Naive thymus-derived CD4-positive, alpha-beta T cell (primary cell): ENCODE results near the gene NINL. TPM values are rescaled to one million over a fixed set of nuclear protein-coding genes. Genes with fewer than 3 reads are reported as not detected.
A peak's percentile ranks its signal among the peaks of the same experiment; 100 is the strongest.

ENCODE experiments used
- ATAC-seq: fragments of 150-1000 bp; cut with Tn5 transposase; 2 replicates; pipeline ENCODE4 v1.10.0; 2021; ENCODE audit warnings: mild to moderate bottlenecking, moderate library complexity
- CTCF ChIA-PET: fragments of 350-600 bp; sonication (Branson Sonifier 250); formaldehyde crosslinking; loops from one replicate; lab custom pipeline; 2021; ENCODE audit warnings: antibody characterized with exemption; lab: Charles Lee
- POLR2A ChIA-PET: fragments of 350-600 bp; sonication (Branson Sonifier 250); formaldehyde crosslinking; loops from one replicate; lab custom pipeline; 2021; ENCODE audit warnings: antibody characterized with exemption, inconsistent platforms; lab: Charles Lee
- DNase-seq, 9 donors: peaks; one replicate each; pipeline versions ENCODE4 v3.0.0 to v3.0.0-alpha.2; 2020 to 2022; ENCODE audit warnings: mixed read lengths in 1 of 9
- H3K27ac ChIP-seq: one replicate; pipeline ENCODE4 v1.7.0; 2013; ENCODE audit warnings: mild to moderate bottlenecking, low read depth, low read length, moderate library complexity
- H3K27me3 ChIP-seq, 2 donors: one replicate each; pipeline ENCODE4 v1.7.0; 2013; ENCODE audit warnings: low read length in 2 of 2, mild to moderate bottlenecking in 2 of 2, moderate library complexity in 2 of 2; ENCODE audit not compliant: control insufficient read depth in 2 of 2, insufficient read depth in 2 of 2
- H3K36me3 ChIP-seq, 3 experiments: 1 replicate in 2 of 3; 2 replicates in 1 of 3; pipeline ENCODE4 v1.7.0; 2013; ENCODE audit warnings: low read length in 3 of 3, mild to moderate bottlenecking in 3 of 3, moderate library complexity in 1 of 3; ENCODE audit not compliant: insufficient read depth in 3 of 3, control insufficient read depth in 2 of 3
- H3K4me1 ChIP-seq, 2 donors: one replicate each; pipeline ENCODE4 v1.7.0; 2013; ENCODE audit warnings: low read length in 2 of 2, mild to moderate bottlenecking in 2 of 2, moderate library complexity in 1 of 2; ENCODE audit not compliant: control insufficient read depth in 2 of 2, insufficient read depth in 2 of 2
- H3K4me3 ChIP-seq: 2 replicates; pipeline ENCODE4 v1.7.0; 2013; ENCODE audit warnings: mild to moderate bottlenecking, low read length
- H3K9me3 ChIP-seq, 3 experiments: 1 replicate in 2 of 3; 2 replicates in 1 of 3; pipeline ENCODE4 v1.7.0; 2013; ENCODE audit warnings: low read length in 3 of 3; ENCODE audit not compliant: control insufficient read depth in 2 of 3
- H3K27ac Mint-ChIP-seq, 9 donors: one replicate each; pipeline ENCODE4 v1.8.0; 2020 to 2022; ENCODE audit warnings: mixed read lengths in 9 of 9, mild to moderate bottlenecking in 8 of 9, moderate library complexity in 5 of 9, inconsistent platforms in 2 of 9
- H3K27me3 Mint-ChIP-seq, 5 donors: one replicate each; pipeline ENCODE4 v1.8.0; 2021 to 2022; ENCODE audit warnings: mixed read lengths in 5 of 5, mild to moderate bottlenecking in 1 of 5
- H3K36me3 Mint-ChIP-seq, 5 donors: one replicate each; pipeline ENCODE4 v1.8.0; 2020 to 2022; ENCODE audit warnings: mixed read lengths in 5 of 5, mild to moderate bottlenecking in 3 of 5, inconsistent platforms in 1 of 5
- H3K4me1 Mint-ChIP-seq, 7 donors: one replicate each; pipeline ENCODE4 v1.8.0; 2020 to 2022; ENCODE audit warnings: mixed read lengths in 7 of 7, mild to moderate bottlenecking in 3 of 7, inconsistent platforms in 1 of 7
- H3K4me3 Mint-ChIP-seq, 10 donors: one replicate each; pipeline ENCODE4 v1.8.0; 2020 to 2022; ENCODE audit warnings: mild to moderate bottlenecking in 10 of 10, mixed read lengths in 10 of 10, moderate library complexity in 6 of 10, inconsistent platforms in 2 of 10
- H3K9me3 Mint-ChIP-seq, 11 donors: one replicate each; pipeline ENCODE4 v1.8.0; 2020 to 2022; ENCODE audit warnings: mixed read lengths in 11 of 11, mild to moderate bottlenecking in 4 of 11, inconsistent platforms in 1 of 11, moderate library complexity in 1 of 11
- intact Hi-C, 2 donors: fragments of 100-400 bp; cut with micrococcal nuclease; formaldehyde crosslinking; loops; one replicate each; pipeline ENCODE4 v1.15.1; 2023
- polyA plus RNA-seq, 2 donors: library from polyadenylated mRNA; unstranded; fragments of 300-500 nt; fragmentation: Illumina TruSeq; gene quantifications; one replicate each; pipeline ENCODE4 v1.2.3, GENCODE V29; 2021
- total RNA-seq, 6 experiments: library from RNA in 5 of 6; stranded (reverse) in 5 of 6; gene quantifications; 1 replicate in 5 of 6; 2 replicates in 1 of 6; pipeline ENCODE4 v1.2.3 and lab custom pipeline; 2021 to 2026

NINL gene
- total and polyA plus RNA-seq, 7 experiments from 2014 or later: 0.31 to 4.2 (median 2.4) TPM

- H3K4me3 ChIP-seq: no peak overlapping the region
- H3K4me3 Mint-ChIP-seq: no peak overlapping the region
- H3K9me3 ChIP-seq: no peaks in the 10 kb centered on the region
- no peaks in the 10 kb centered on the region for H3K9me3 Mint-ChIP-seq
- H3K36me3 ChIP-seq: no peaks in the 10 kb centered on the region
- H3K4me1 ChIP-seq: no peaks in the 10 kb centered on the region
- POLR2A ChIA-PET: no interaction called here
- no peak overlapping the region for H3K27ac ChIP-seq
- DNase-seq (no peak), ATAC-seq (no peak)
- H3K27me3 Mint-ChIP-seq: no peaks in the 10 kb centered on the region
- no peaks in the 10 kb centered on the region for H3K27me3 ChIP-seq
- intact Hi-C loops: no loop called here
- H3K4me1 Mint-ChIP-seq: peaks cover 0 to 5% (median 0%) of the 10 kb centered on the region in 7 donors
- H3K36me3 Mint-ChIP-seq: peaks cover 0 to 16% (median 0%) of the 10 kb centered on the region in 5 donors
- CTCF ChIA-PET: no interaction called here
- no peak overlapping the region for H3K27ac Mint-ChIP-seq
Observed at GRCh38 chr20:25574411-25574810, 10.9 kb downstream of the NINL start.

GRCh38 chr20:25573288-25574251 is 11.8 kb downstream of the NINL start:
- no peak overlapping the region for H3K4me3 ChIP-seq
- H3K27ac Mint-ChIP-seq: no peak overlapping the region
- DNase-seq (no peak), ATAC-seq (no peak)
- H3K27me3 Mint-ChIP-seq: no peaks in the 10 kb centered on the region
- ChIA-PET CTCF (no interaction called here), POLR2A (no interaction called here)
- peaks cover 0 to 5% (median 0%) of the 10 kb centered on the region in 7 donors for H3K4me1 Mint-ChIP-seq
- no peaks in the 10 kb centered on the region for H3K4me1 ChIP-seq
- H3K27ac ChIP-seq: no peak overlapping the region
- H3K27me3 ChIP-seq: no peaks in the 10 kb centered on the region
- H3K9me3 ChIP-seq: no peaks in the 10 kb centered on the region
- intact Hi-C loops: no loop called here
- H3K9me3 Mint-ChIP-seq: no peaks in the 10 kb centered on the region
- no peaks in the 10 kb centered on the region for H3K36me3 ChIP-seq
- H3K4me3 Mint-ChIP-seq: no peak overlapping the region
- peaks cover 0 to 13% (median 0%) of the 10 kb centered on the region in 5 donors for H3K36me3 Mint-ChIP-seq

GRCh38 chr20:25571817-25572216 is 13.5 kb downstream of the NINL start:
- no peaks in the 10 kb centered on the region for H3K36me3 ChIP-seq
- no peak overlapping the region for H3K4me3 ChIP-seq
- peaks cover 5 to 10% (median 6%) of the 10 kb centered on the region in 7 donors for H3K4me1 Mint-ChIP-seq
- no peak for ATAC-seq
- POLR2A ChIA-PET: no interaction called here
- no peaks in the 10 kb centered on the region for H3K27me3 Mint-ChIP-seq
- no peaks in the 10 kb centered on the region for H3K27me3 ChIP-seq
- no peaks in the 10 kb centered on the region for H3K4me1 ChIP-seq
- no peaks in the 10 kb centered on the region for H3K9me3 Mint-ChIP-seq
- H3K27ac ChIP-seq: no peak overlapping the region
- peaks cover 0 to 13% (median 0%) of the 10 kb centered on the region in 5 donors for H3K36me3 Mint-ChIP-seq
- intact Hi-C loops: no loop called here
- DNase-seq: no peak
- H3K4me3 Mint-ChIP-seq: no peak overlapping the region
- H3K9me3 ChIP-seq: no peaks in the 10 kb centered on the region
- CTCF ChIA-PET: no interaction called here
- no peak overlapping the region for H3K27ac Mint-ChIP-seq

- no peak overlapping the region for H3K4me3 Mint-ChIP-seq
- ATAC-seq (no peak), DNase-seq (no peak)
- H3K9me3 Mint-ChIP-seq: no peaks in the 10 kb centered on the region
- Histone ChIP-seq H3K4me1 (no peaks in the 10 kb centered on the region), H3K4me3 (no peak overlapping the region), H3K36me3 (no peaks in the 10 kb centered on the region), H3K27ac (no peak overlapping the region), H3K9me3 (no peaks in the 10 kb centered on the region), H3K27me3 (no peaks in the 10 kb centered on the region)
- peaks cover 0 to 13% (median 0%) of the 10 kb centered on the region in 5 donors for H3K36me3 Mint-ChIP-seq
- ChIA-PET POLR2A (no interaction called here), CTCF (no interaction called here)
- no peak overlapping the region for H3K27ac Mint-ChIP-seq
- H3K4me1 Mint-ChIP-seq: peaks cover 6 to 13% (median 9%) of the 10 kb centered on the region in 7 donors
- intact Hi-C loops: no loop called here
- H3K27me3 Mint-ChIP-seq: no peaks in the 10 kb centered on the region
Observed at GRCh38 chr20:25571240-25571639, 14.1 kb downstream of the NINL start.

GRCh38 chr20:25570148-25570530 is 15.2 kb downstream of the NINL start:
- CTCF ChIA-PET: no interaction called here
- Histone ChIP-seq H3K4me3 (no peak overlapping the region), H3K27ac (no peak overlapping the region), H3K36me3 (no peaks in the 10 kb centered on the region), H3K27me3 (no peaks in the 10 kb centered on the region), H3K9me3 (no peaks in the 10 kb centered on the region), H3K4me1 (no peaks in the 10 kb centered on the region)
- no peak for ATAC-seq
- H3K4me1 Mint-ChIP-seq: peaks cover 5 to 14% (median 10%) of the 10 kb centered on the region in 7 donors
- no peak overlapping the region for H3K4me3 Mint-ChIP-seq
- no peaks in the 10 kb centered on the region for H3K27me3 Mint-ChIP-seq
- intact Hi-C loops: no loop called here
- no peak overlapping the region for H3K27ac Mint-ChIP-seq
- no peak for DNase-seq
- no peaks in the 10 kb centered on the region for H3K9me3 Mint-ChIP-seq
- POLR2A ChIA-PET: interaction anchor here (0.6 kb wide), 1 partner anchor 11 kb away, joined by 7 read pairs; no protein-coding TSS in a partner anchor
- peaks cover 0 to 8% (median 0%) of the 10 kb centered on the region in 5 donors for H3K36me3 Mint-ChIP-seq

- H3K27me3 Mint-ChIP-seq: no peaks in the 10 kb centered on the region
- Histone ChIP-seq H3K27me3 (no peaks in the 10 kb centered on the region), H3K4me1 (no peaks in the 10 kb centered on the region), H3K27ac (no peak overlapping the region), H3K36me3 (no peaks in the 10 kb centered on the region), H3K4me3 (no peak overlapping the region), H3K9me3 (no peaks in the 10 kb centered on the region)
- ATAC-seq (no peak), DNase-seq (no peak)
- H3K4me3 Mint-ChIP-seq: no peak overlapping the region
- peaks cover 6 to 17% (median 10%) of the 10 kb centered on the region in 7 donors for H3K4me1 Mint-ChIP-seq
- ChIA-PET CTCF (interaction anchor here (0.6 kb wide), 1 partner anchor 9 kb away, joined by 7 read pairs; no protein-coding TSS in a partner anchor), POLR2A (no interaction called here)
- intact Hi-C loops: no loop called here
- peak overlapping the region in 3 of 9 donors; percentile 9 to 35 (median 24) for H3K27ac Mint-ChIP-seq
- H3K36me3 Mint-ChIP-seq: peaks cover 0 to 11% (median 5%) of the 10 kb centered on the region in 5 donors
- peaks cover 0 to 6% (median 2%) of the 10 kb centered on the region in 11 donors for H3K9me3 Mint-ChIP-seq
Observed at GRCh38 chr20:25567286-25567685, 18.0 kb downstream of the NINL start.
